ENCODE data around the gene PLOD1.

DNA sequence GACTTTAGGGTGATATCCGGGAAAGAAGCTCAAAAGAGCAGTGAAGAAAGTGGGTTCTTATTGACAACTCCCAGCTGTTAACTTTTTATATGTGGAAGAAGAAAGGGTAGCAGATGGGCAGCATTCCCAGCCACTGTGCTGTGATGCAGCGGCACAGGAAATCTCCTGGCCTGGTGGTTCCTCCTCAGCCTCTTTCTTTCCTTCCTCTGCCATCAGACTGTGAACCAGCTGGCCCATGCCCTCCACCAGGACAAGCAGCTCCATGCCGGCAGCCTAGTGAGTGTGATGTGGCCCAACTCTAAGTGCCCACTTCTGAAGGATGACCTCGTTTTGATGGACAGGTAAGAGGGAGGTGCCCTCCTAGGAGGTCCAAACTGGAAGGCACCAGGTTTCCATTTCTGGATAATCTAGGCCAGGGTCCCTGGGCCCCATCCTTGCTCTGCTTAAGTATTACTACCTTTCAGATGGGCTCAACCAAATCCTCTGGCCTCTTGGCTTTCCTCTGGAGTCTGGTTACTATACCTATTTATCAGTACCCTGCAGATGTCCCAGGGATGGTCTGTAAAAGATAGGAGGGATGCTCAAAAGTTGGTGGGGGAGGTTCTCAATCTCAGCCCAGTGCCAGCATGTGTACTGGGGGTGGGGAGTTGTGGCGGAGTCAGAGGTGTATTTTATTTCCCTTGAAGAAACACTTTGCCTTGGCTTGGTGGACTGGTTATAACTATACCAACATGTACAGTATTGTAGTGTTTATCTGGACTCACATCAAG lies 62.7 kb downstream of the PLOD1 start:
- TF ChIP-seq CTCF (conservative IDR thresholded peaks at IDR 0.05; ENCODE audit: low read depth, low read length): no peak
- no peak for TF ChIP-seq EZH2 (IDR thresholded peaks at IDR 0.05; ENCODE audit: borderline replicate concordance, low read depth, low read length, poor library complexity, severe bottlenecking)

All from A673 (cell line).